Parathyroid adenoma (tissue), 2 donors: ENCODE results near the gene PAOX.

Experiments used
- H2AFZ ChIP-seq: fragments of 300-600 bp; sonication (generic); one replicate; pipeline ENCODE4 v1.7.0; 2017; ENCODE audit warnings: antibody characterized with exemption, mild to moderate bottlenecking
- H3K27ac ChIP-seq: fragments of 300-600 bp; sonication (generic); one replicate; pipeline ENCODE4 v1.7.0; 2017
- H3K27me3 ChIP-seq: fragments of 300-600 bp; sonication (generic); one replicate; pipeline ENCODE4 v1.7.0; 2017; ENCODE audit warnings: low read length; ENCODE audit not compliant: control insufficient read depth, insufficient read depth
- H3K36me3 ChIP-seq: fragments of 300-600 bp; sonication (generic); one replicate; pipeline ENCODE4 v1.7.0; 2017; ENCODE audit warnings: low read length; ENCODE audit not compliant: control insufficient read depth, insufficient read depth
- H3K4me1 ChIP-seq: fragments of 300-600 bp; sonication (generic); one replicate; pipeline ENCODE4 v1.7.0; 2017; ENCODE audit warnings: control low read depth
- H3K4me2 ChIP-seq: fragments of 300-600 bp; sonication (generic); one replicate; pipeline ENCODE4 v1.7.0; 2017; ENCODE audit warnings: low read length
- H3K4me3 ChIP-seq: fragments of 300-600 bp; sonication (generic); one replicate; pipeline ENCODE4 v1.7.0; 2017; ENCODE audit warnings: low read depth, low read length
- H3K79me2 ChIP-seq: fragments of 300-600 bp; sonication (generic); one replicate; pipeline ENCODE4 v1.7.0; 2017; ENCODE audit warnings: control low read depth
- H3K9ac ChIP-seq: fragments of 300-600 bp; sonication (generic); one replicate; pipeline ENCODE4 v1.7.0; 2017; ENCODE audit warnings: mild to moderate bottlenecking
- H3K9me3 ChIP-seq: fragments of 300-600 bp; sonication (generic); one replicate; pipeline ENCODE4 v1.7.0; 2017; ENCODE audit warnings: low read length; ENCODE audit not compliant: control insufficient read depth
- TF ChIP-seq, protein P1 (sequence below): fragments of 300-600 bp; sonication (generic); IDR thresholded peaks from one replicate; pipeline ENCODE4 v1.7.0; 2017; ENCODE audit warnings: antibody characterized with exemption, mild to moderate bottlenecking
- donor health status: primary hyperparathyroidism.

The PAOX gene

DNA sequence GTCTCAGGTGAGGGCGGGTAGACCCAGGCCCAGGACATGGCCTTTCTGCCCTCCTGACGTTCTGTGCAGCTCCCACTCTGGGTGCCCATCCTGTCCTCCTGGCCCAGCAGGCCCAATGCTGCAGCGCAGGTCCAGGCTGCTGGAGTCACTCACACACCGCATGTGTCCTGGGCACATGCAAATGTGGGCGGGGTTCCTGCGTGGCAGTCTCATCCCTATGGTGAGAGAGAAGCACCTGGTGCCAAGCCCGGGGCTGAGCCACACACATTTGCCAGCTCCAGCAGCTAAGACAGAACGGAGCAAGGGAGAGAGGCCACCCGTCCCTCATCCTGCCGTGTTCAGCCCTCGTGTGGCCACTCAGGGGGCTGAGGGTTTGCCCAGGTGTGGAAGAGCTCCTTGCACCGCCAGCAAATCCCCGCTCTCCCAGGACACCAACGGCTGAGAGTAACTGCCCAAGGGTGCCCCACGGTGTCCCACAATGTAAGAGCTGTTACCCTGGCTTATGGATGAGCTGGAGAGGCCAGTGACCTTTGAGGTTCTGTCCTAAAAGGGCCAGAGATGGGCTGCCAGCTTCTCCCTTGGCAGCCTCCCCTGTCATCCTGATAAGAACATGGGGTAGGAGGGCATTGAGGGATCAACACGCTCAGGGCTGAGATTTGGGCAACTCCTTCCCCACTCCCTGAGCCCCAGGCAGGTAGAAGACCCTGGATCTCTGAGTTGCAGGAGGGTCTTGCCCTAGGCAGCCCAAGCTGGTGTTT is 25.7 kb upstream of the PAOX start:
- no peak overlapping the region for H3K9ac ChIP-seq
- no peaks in the 10 kb centered on the region for H3K79me2 ChIP-seq
- H3K36me3 ChIP-seq = no peaks in the 10 kb centered on the region
- no peak overlapping the region for H3K27ac ChIP-seq
- TF ChIP-seq, protein P1, sequence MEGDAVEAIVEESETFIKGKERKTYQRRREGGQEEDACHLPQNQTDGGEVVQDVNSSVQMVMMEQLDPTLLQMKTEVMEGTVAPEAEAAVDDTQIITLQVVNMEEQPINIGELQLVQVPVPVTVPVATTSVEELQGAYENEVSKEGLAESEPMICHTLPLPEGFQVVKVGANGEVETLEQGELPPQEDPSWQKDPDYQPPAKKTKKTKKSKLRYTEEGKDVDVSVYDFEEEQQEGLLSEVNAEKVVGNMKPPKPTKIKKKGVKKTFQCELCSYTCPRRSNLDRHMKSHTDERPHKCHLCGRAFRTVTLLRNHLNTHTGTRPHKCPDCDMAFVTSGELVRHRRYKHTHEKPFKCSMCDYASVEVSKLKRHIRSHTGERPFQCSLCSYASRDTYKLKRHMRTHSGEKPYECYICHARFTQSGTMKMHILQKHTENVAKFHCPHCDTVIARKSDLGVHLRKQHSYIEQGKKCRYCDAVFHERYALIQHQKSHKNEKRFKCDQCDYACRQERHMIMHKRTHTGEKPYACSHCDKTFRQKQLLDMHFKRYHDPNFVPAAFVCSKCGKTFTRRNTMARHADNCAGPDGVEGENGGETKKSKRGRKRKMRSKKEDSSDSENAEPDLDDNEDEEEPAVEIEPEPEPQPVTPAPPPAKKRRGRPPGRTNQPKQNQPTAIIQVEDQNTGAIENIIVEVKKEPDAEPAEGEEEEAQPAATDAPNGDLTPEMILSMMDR = no peak
- no peaks in the 10 kb centered on the region for H3K4me1 ChIP-seq
- H3K4me3 ChIP-seq = no peak overlapping the region
- no peaks in the 10 kb centered on the region for H3K9me3 ChIP-seq
- no peaks in the 10 kb centered on the region for H3K27me3 ChIP-seq
- H2AFZ ChIP-seq = no peak overlapping the region
- H3K4me2 ChIP-seq = no peak overlapping the region

DNA sequence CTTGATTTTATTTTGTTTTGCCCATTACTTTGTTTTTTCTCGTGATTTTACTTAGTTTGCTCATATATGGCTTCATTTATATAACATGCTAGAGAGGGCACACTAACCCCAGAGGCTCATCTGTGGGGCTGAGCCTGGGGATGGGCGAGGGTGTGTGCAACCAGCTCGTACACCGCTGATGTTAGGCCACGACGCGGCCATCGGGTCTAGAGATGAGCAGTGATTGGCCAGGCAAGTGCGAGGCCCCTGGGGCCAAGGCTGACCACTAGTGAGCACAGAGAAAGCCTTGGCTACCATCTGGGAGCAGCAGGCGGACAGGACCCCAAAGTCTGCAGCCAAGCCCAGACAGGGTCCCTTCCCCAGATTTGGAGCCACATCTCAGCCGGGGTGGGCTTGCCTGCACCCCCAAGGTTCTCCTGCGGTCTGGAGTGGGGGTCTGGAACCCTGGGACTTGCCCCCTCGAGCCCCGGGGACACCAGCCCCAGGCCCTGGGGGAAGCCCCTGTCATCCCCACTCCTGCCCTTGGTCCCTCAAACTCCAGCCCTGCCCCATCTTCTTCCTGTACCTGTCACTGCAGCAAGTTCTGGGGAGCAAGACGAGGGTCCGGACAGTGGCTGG is 25.0 kb upstream of the PAOX start:
- H3K36me3 ChIP-seq = no peaks in the 10 kb centered on the region
- TF ChIP-seq, protein P1 = no peak
- no peak overlapping the region for H3K4me3 ChIP-seq
- no peaks in the 10 kb centered on the region for H3K79me2 ChIP-seq
- no peaks in the 10 kb centered on the region for H3K27me3 ChIP-seq
- no peaks in the 10 kb centered on the region for H3K4me1 ChIP-seq
- no peak overlapping the region for H2AFZ ChIP-seq
- no peak overlapping the region for H3K4me2 ChIP-seq
- no peak overlapping the region for H3K9ac ChIP-seq
- H3K27ac ChIP-seq = no peak overlapping the region
- no peaks in the 10 kb centered on the region for H3K9me3 ChIP-seq

DNA sequence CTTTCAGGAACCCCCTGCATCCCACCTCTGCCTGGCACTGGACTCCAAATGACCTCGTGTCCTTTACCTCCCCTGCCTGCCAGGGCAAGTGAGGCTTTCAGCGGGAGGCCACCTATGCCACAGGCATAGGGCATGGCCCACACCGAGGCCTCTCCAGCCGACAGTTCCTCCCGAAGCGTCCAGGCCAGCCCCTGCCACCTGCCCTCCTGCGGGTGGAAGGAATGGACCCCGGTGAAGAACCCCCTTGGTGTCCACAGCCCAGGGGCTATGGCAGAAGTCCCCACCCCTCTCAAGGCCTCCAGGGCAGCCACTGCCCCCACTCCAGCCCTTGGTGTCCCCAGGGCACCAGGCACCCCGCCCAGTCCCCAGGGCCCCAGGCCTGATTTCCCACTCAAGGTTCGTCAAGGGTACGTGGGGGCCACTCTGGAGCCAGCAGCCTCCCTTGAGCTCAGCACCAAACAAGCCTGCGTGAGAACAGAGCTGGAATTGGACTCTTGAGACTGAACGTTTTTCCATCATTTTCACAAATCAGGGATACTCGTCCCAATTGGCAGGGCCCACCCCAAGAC is 24.3 kb upstream of the PAOX start:
- H3K4me2 ChIP-seq = no peak overlapping the region
- peaks cover 3% of the 10 kb centered on the region for H3K4me1 ChIP-seq
- no peak overlapping the region for H3K9ac ChIP-seq
- no peak overlapping the region for H3K4me3 ChIP-seq
- no peak overlapping the region for H2AFZ ChIP-seq
- no peaks in the 10 kb centered on the region for H3K27me3 ChIP-seq
- H3K9me3 ChIP-seq = no peaks in the 10 kb centered on the region
- H3K79me2 ChIP-seq = no peaks in the 10 kb centered on the region
- no peaks in the 10 kb centered on the region for H3K36me3 ChIP-seq
- TF ChIP-seq, protein P1 = no peak
- no peak overlapping the region for H3K27ac ChIP-seq

DNA sequence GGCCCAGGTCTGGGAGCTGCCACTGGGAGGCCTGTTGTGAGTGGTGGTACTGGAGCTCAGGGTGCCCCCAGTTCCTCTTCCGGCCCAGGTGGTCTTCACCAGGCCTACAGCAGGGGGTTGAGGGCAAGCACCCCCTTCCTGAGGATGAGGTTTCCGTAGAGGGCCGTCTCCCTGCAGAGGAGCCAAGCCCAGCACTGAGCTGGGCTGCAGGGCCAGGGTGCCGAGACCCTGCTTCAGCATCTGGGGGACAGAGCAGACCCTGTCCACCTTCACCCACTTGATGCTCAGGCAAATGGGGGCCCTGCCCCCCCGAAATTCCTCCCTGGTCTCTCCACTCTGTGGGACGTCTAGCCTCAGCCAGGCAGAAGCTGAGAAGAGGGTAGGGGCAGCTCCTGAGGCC is 23.8 kb upstream of the PAOX start:
- Histone ChIP-seq H3K36me3 (no peaks in the 10 kb centered on the region), H3K9me3 (no peaks in the 10 kb centered on the region), H3K79me2 (no peaks in the 10 kb centered on the region), H3K4me2 (no peak overlapping the region), H3K27me3 (no peaks in the 10 kb centered on the region), H3K27ac (no peak overlapping the region), H2AFZ (no peak overlapping the region), H3K9ac (no peak overlapping the region), H3K4me1 (peaks cover 6% of the 10 kb centered on the region), H3K4me3 (no peak overlapping the region)
- TF ChIP-seq, protein P1 = no peak
